AG10803 (cell line): ENCODE results near the gene DPP6.

Source experiments
- DNase-seq: peaks from one replicate; pipeline ENCODE4 v3.0.0; 2010; ENCODE audit warnings: low read depth
- H3K4me3 ChIP-seq: 2 replicates; pipeline ENCODE4 v1.5.1; 2011; ENCODE audit warnings: mild to moderate bottlenecking, low read length, control low read depth
- CTCF ChIP-seq: conservative IDR thresholded peaks from 2 replicates; pipeline ENCODE4 v1.5.1; 2011; ENCODE audit warnings: mild to moderate bottlenecking, low read length, control low read depth, inconsistent platforms

DPP6 gene

GRCh38 chr7:154743206-154743605 lies 691.0 kb downstream of the DPP6 start:
- no peak for DNase-seq

GRCh38 chr7:154744256-154744860 lies 692.2 kb downstream of the DPP6 start:
- H3K4me3 ChIP-seq: no peak overlapping the region
- DNase-seq: no peak
- peak; percentile 17; the same call in 1 of the 2 replicates for TF ChIP-seq CTCF

More at GRCh38 chr7:154743206-154743605, 691.0 kb downstream of the DPP6 start:
- no peak for TF ChIP-seq CTCF
- no peak overlapping the region for H3K4me3 ChIP-seq

- no peak overlapping the region for H3K4me3 ChIP-seq
- DNase-seq: no peak
- TF ChIP-seq CTCF: no peak
Observed at GRCh38 chr7:154744861-154745258, 692.7 kb downstream of the DPP6 start.

GRCh38 chr7:154746571-154747360 lies 694.6 kb downstream of the DPP6 start:
- TF ChIP-seq CTCF: no peak
- no peak overlapping the region for H3K4me3 ChIP-seq
- no peak for DNase-seq

GRCh38 chr7:154748089-154748786 lies 696.0 kb downstream of the DPP6 start:
- TF ChIP-seq CTCF: no peak
- no peak for DNase-seq
- no peak overlapping the region for H3K4me3 ChIP-seq

GRCh38 chr7:154750353-154750801 lies 698.2 kb downstream of the DPP6 start:
- no peak for TF ChIP-seq CTCF
- no peak overlapping the region for H3K4me3 ChIP-seq

GRCh38 chr7:154753226-154753625 lies 701.0 kb downstream of the DPP6 start:
- no peak overlapping the region for H3K4me3 ChIP-seq
- no peak for DNase-seq
- TF ChIP-seq CTCF: no peak

More at GRCh38 chr7:154750353-154750801, 698.2 kb downstream of the DPP6 start:
- no peak for DNase-seq
